HepG2 (cell line): ENCODE measurements around the gene IQSEC1. TPM values are rescaled to one million over a fixed set of nuclear protein-coding genes. Genes with fewer than 3 reads are reported as not detected.

Source experiments
- ATAC-seq: fragments of 200-7000 bp; cut with Tn5 transposase; 3 replicates; pipeline ENCODE4 v1.9.1; 2020; ENCODE audit warnings: mild to moderate bottlenecking, moderate library complexity
- BruUV-seq: library from RNA; stranded (reverse); fragments of 400-500 nt; replicated peaks from 2 replicates; lab custom pipeline; 2021; lab: Mats Ljungman, UMichigan
- CTCF ChIA-PET: fragments of 300-600 bp; formaldehyde crosslinking; extraction: SDS; loops from one replicate; lab custom pipeline; 2021; ENCODE audit warnings: low total read pairs, inconsistent platforms, low intra/inter-chr PET ratio; lab: Yijun Ruan, JAX
- POLR2A ChIA-PET: fragments of 350-600 bp; sonication (Branson Sonifier 250); formaldehyde crosslinking; loops from one replicate; lab custom pipeline; 2020; ENCODE audit warnings: antibody characterized with exemption, inconsistent platforms; lab: Yijun Ruan, JAX
- DNase-seq: peaks from one replicate; pipeline ENCODE4 v3.0.0-alpha.2; 2015; ENCODE audit warnings: low spot score
- FAIRE-seq: peaks from 3 replicates; lab custom pipeline; 2011; peaks lifted over from hg19 to GRCh38; lab: Jason Lieb, UNC
- H2AFZ ChIP-seq: one replicate; pipeline ENCODE4 v1.6.1; 2011; ENCODE audit warnings: low read length, inconsistent platforms
- H3K27ac ChIP-seq: fragments of 300-600 bp; 3 replicates; pipeline ENCODE4 v1.8.0; 2011; ENCODE audit warnings: mixed run types, mild to moderate bottlenecking, mixed read lengths, low read length, inconsistent platforms; ENCODE audit not compliant: insufficient read depth; ENCODE audit errors: extremely low read length
- H3K27me3 ChIP-seq, 2 experiments: fragments of 200-600 bp in 1 of 2; 2 replicates in 1 of 2; 3 replicates in 1 of 2; pipeline versions ENCODE4 v1.6.0 to v1.8.0; 2011; ENCODE audit warnings: low read length in 2 of 2, mild to moderate bottlenecking in 2 of 2, moderate library complexity in 2 of 2, inconsistent platforms in 1 of 2; ENCODE audit not compliant: insufficient read depth in 2 of 2, control insufficient read depth in 1 of 2
- H3K36me3 ChIP-seq, 2 experiments: fragments of 200-600 bp in 1 of 2; replicated peaks in 1 of 2; 2 replicates in 1 of 2; 3 replicates in 1 of 2; pipeline versions ENCODE4 v1.5.1 to v1.8.0; 2011; ENCODE audit warnings: low read length in 2 of 2, inconsistent platforms in 1 of 2; ENCODE audit not compliant: insufficient read depth in 2 of 2, control insufficient read depth in 1 of 2
- H3K4me1 ChIP-seq: 2 replicates; pipeline ENCODE4 v1.5.1; 2012; ENCODE audit warnings: low read length, inconsistent platforms; ENCODE audit not compliant: insufficient read depth
- H3K4me2 ChIP-seq: 2 replicates; pipeline ENCODE4 v1.6.0; 2011; ENCODE audit warnings: low read depth, low read length, inconsistent platforms
- H3K4me3 ChIP-seq, 3 experiments: fragments of 200-600 bp in 1 of 3; sonication (generic), shearing (Covaris generic) in 1 of 3; replicated peaks in 1 of 3; 2 replicates each; pipeline ENCODE4 v1.5.1; 2011 to 2016; ENCODE audit warnings: low read length in 3 of 3, inconsistent platforms in 2 of 3, low read depth in 2 of 3, mild to moderate bottlenecking in 2 of 3, control low read depth in 1 of 3, mixed read lengths in 1 of 3; ENCODE audit not compliant: insufficient read depth in 1 of 3
- H3K79me2 ChIP-seq: one replicate; pipeline ENCODE4 v1.6.1; 2011; ENCODE audit warnings: low read length, inconsistent platforms; ENCODE audit not compliant: insufficient read depth
- H3K9ac ChIP-seq: 2 replicates; pipeline ENCODE4 v1.6.0; 2011; ENCODE audit warnings: mild to moderate bottlenecking, low read depth, low read length, inconsistent platforms; ENCODE audit not compliant: insufficient read depth
- H3K9me3 ChIP-seq: 2 replicates; pipeline ENCODE4 v1.5.1; 2012; ENCODE audit warnings: mild to moderate bottlenecking, low read length
- H4K20me1 ChIP-seq: 2 replicates; pipeline ENCODE4 v1.6.0; 2011; ENCODE audit warnings: inconsistent platforms, mild to moderate bottlenecking, low read length, moderate library complexity; ENCODE audit not compliant: insufficient read depth
- AGO2 ChIP-seq: fragments of 200-400 bp; formaldehyde crosslinking; optimal IDR thresholded peaks from 2 replicates; pipeline ENCODE3; 2017; ENCODE audit warnings: mild to moderate bottlenecking, low read depth, low read length, moderate library complexity
- CHD4 ChIP-seq: fragments of 200-600 bp; sonication (generic); IDR thresholded peaks from 2 replicates; pipeline ENCODE4 v1.7.0; 2017; ENCODE audit warnings: mild to moderate bottlenecking, low read length, borderline replicate concordance
- TBX2 ChIP-seq: sonication (generic); formaldehyde crosslinking; IDR thresholded peaks from 2 replicates; pipeline ENCODE4 v1.5.0; 2020; ENCODE audit warnings: missing genetic modification reagents, mild to moderate bottlenecking, borderline replicate concordance
- ZFX ChIP-seq: sonication (generic); formaldehyde crosslinking; IDR thresholded peaks from 2 replicates; pipeline ENCODE4 v1.4.0; 2020; ENCODE audit warnings: mild to moderate bottlenecking, low read depth, missing genetic modification reagents, moderate library complexity
- ZNF383 ChIP-seq: sonication (generic); formaldehyde crosslinking; IDR thresholded peaks from 2 replicates; pipeline ENCODE4 v1.4.0; 2020; ENCODE audit warnings: missing genetic modification reagents, mild to moderate bottlenecking, borderline replicate concordance
- ZNF761 ChIP-seq: sonication (generic); formaldehyde crosslinking; conservative IDR thresholded peaks from 2 replicates; pipeline ENCODE4 v1.4.0; 2020; ENCODE audit warnings: mild to moderate bottlenecking, missing genetic modification reagents
- ZNF776 ChIP-seq: sonication (generic); formaldehyde crosslinking; IDR thresholded peaks from 2 replicates; pipeline ENCODE4 v1.4.0; 2020; ENCODE audit warnings: mild to moderate bottlenecking, missing genetic modification reagents
- WGBS: methylation state at CpG from one replicate; pipeline ENCODE4 v1.1.6; 2017; ENCODE audit warnings: low lambda C conversion rate; 5-methylcytosine and 5-hydroxymethylcytosine counted together
- in situ Hi-C: cut with HindIII; loops from 2 replicates; pipeline ENCODE4 v1.10.0; 2017; ENCODE audit warnings: low pct_unique_long_range_greater_than_20kb; ENCODE audit not compliant: extremely low pct_ligation_motif_present
- intact Hi-C: fragments of 100-400 bp; cut with micrococcal nuclease; formaldehyde crosslinking; loops from one replicate; pipeline ENCODE4 v1.10.0; 2022; ENCODE audit not compliant: unreplicated experiment
- polyA plus RNA-seq, 8 experiments: library from polyadenylated mRNA; depleted of rRNA in 3 of 8; stranded (reverse) in 7 of 8; unstranded in 1 of 8; fragments of >200 nt; fragmentation: Illumina TruSeq in 4 of 8; extraction: Trizol in 4 of 8; gene quantifications; 2 replicates each; pipeline versions ENCODE4 v1.2.1 to v1.2.3, GENCODE V29; 2011 to 2016; ENCODE audit warnings: low read depth in 4 of 8, missing spikeins in 1 of 8, mixed read lengths in 1 of 8; ENCODE audit not compliant: insufficient read depth in 1 of 8
- total RNA-seq, 5 experiments: library from RNA; depleted of rRNA; stranded (reverse); fragments of >200 nt; fragmentation: Illumina TruSeq; extraction: Trizol; gene quantifications; 2 replicates each; pipeline ENCODE4 v1.2.3, GENCODE V29; 2016; ENCODE audit warnings: low read depth in 1 of 5
- TF ChIP-seq, protein P1 (sequence below): sonication (generic); formaldehyde crosslinking; IDR thresholded peaks from 2 replicates; pipeline ENCODE4 v1.5.1; 2020; ENCODE audit warnings: mild to moderate bottlenecking, missing genetic modification reagents, borderline replicate concordance
- TF ChIP-seq, protein P2 (sequence below): sonication (generic); formaldehyde crosslinking; IDR thresholded peaks from 2 replicates; pipeline ENCODE4 v1.4.0; 2020; ENCODE audit warnings: missing genetic modification reagents
- TF ChIP-seq, protein P3 (sequence below): sonication (generic); formaldehyde crosslinking; conservative IDR thresholded peaks from 2 replicates; pipeline ENCODE4 v1.4.0; 2020; ENCODE audit warnings: mild to moderate bottlenecking, missing genetic modification reagents, moderate library complexity
- TF ChIP-seq, protein P4 (sequence below), 2 experiments: sonication (generic) in 1 of 2; formaldehyde crosslinking in 1 of 2; IDR thresholded peaks; 2 replicates each; pipeline versions ENCODE4 v1.4.0 to v1.6.1; 2016 to 2020; ENCODE audit warnings: borderline replicate concordance in 1 of 2, low read depth in 1 of 2, mild to moderate bottlenecking in 1 of 2, missing genetic modification reagents in 1 of 2

The IQSEC1 gene
- total and polyA plus RNA-seq, 2 of the 13 experiments (the other 11 are each of a cell fraction or from before 2014, with no cell fraction given), result 17.4 to 20.2 TPM

DNA sequence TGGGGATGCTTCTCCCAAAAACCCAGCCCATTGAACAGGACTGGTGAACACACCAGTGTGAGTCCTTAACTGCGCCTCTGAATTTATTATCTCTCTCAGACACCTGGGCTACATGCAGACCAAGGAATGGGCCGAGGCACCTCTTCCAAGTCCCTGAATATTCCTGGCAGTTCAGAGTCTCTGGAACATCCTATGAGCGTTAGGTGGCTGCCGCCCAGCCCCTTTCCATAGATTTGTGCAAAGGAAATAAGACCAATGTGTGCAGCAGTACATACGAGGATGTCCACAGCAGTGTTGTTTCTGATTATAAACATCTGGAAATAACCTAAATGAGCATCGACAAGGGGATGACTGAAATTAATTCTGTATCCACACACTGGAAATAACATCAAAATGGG is 127.0 kb downstream of the IQSEC1 start (continued):
- TF ChIP-seq CHD4, result no peak
- TF ChIP-seq, protein P1, sequence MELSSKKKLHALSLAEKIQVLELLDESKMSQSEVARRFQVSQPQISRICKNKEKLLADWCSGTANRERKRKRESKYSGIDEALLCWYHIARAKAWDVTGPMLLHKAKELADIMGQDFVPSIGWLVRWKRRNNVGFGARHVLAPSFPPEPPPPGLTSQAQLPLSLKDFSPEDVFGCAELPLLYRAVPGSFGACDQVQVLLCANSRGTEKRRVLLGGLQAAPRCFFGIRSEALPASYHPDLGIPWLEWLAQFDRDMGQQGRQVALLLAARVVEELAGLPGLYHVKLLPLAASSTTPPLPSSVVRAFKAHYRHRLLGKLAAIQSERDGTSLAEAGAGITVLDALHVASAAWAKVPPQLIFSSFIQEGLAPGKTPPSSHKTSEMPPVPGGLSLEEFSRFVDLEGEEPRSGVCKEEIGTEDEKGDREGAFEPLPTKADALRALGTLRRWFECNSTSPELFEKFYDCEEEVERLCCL, result no peak

DNA sequence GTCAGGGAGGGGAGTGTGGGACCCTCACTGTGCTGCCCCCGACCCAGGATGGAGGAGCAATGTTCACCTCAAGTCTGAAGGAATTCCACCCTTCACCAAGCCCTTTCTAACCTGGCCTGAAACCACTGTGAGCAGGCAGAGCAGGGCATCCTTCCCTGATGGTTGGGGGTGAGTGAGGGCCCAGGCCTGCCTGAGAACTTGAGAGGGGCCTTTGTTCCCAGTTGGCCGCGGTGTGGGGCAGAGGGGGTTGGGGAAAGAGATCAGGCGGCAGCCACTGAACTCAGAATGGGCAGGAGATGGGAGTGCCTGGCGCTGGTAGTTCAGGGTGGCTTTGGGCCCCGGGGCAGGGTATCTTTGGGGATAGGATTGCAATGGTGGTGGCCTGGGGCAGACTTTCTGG is 128.4 kb downstream of the IQSEC1 start:
- peaks cover 22% of the 10 kb centered on the region for H3K4me1 ChIP-seq
- WGBS, result 92% methylated on average over 5 of the region's 6 CpGs
- H3K9me3 ChIP-seq, result no peaks in the 10 kb centered on the region
- H2AFZ ChIP-seq, result no peak overlapping the region
- peaks cover 21 to 38% of the 10 kb centered on the region in 2 experiments for H3K36me3 ChIP-seq
- H3K4me3 ChIP-seq, result no peak overlapping the region
- H3K27ac ChIP-seq, result no peak overlapping the region
- peaks cover 34% of the 10 kb centered on the region for H3K79me2 ChIP-seq
- POLR2A ChIA-PET, result no interaction called here
- no TSS peak for BruUV-seq
- no peak overlapping the region for H3K4me2 ChIP-seq
- intact Hi-C loops, result loop anchor here (5.0 kb wide), 1 partner anchor 37 kb away; no protein-coding TSS in a partner anchor
- DNase-seq (no peak), ATAC-seq (no peak), FAIRE-seq (no peak)
- no peak overlapping the region for H3K9ac ChIP-seq
- CTCF ChIA-PET, result no interaction called here
- H3K27me3 ChIP-seq, result no peaks in the 10 kb centered on the region
- in situ Hi-C loops, result no loop called here
- H4K20me1 ChIP-seq, result peaks cover 56% of the 10 kb centered on the region
- peak; percentile 60 for TF ChIP-seq AGO2
- no peak for TF ChIP-seq ZFX
- TF ChIP-seq, protein P2, sequence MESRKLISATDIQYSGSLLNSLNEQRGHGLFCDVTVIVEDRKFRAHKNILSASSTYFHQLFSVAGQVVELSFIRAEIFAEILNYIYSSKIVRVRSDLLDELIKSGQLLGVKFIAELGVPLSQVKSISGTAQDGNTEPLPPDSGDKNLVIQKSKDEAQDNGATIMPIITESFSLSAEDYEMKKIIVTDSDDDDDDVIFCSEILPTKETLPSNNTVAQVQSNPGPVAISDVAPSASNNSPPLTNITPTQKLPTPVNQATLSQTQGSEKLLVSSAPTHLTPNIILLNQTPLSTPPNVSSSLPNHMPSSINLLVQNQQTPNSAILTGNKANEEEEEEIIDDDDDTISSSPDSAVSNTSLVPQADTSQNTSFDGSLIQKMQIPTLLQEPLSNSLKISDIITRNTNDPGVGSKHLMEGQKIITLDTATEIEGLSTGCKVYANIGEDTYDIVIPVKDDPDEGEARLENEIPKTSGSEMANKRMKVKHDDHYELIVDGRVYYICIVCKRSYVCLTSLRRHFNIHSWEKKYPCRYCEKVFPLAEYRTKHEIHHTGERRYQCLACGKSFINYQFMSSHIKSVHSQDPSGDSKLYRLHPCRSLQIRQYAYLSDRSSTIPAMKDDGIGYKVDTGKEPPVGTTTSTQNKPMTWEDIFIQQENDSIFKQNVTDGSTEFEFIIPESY (CRISPR knock-in tag), result peak; percentile 59; the same call in 1 of the 2 replicates
- no peak for TF ChIP-seq ZNF761 (CRISPR knock-in tag)
- TF ChIP-seq ZNF383 (CRISPR knock-in tag), result no peak
- TF ChIP-seq TBX2 (CRISPR knock-in tag), result no peak
- TF ChIP-seq, protein P3, sequence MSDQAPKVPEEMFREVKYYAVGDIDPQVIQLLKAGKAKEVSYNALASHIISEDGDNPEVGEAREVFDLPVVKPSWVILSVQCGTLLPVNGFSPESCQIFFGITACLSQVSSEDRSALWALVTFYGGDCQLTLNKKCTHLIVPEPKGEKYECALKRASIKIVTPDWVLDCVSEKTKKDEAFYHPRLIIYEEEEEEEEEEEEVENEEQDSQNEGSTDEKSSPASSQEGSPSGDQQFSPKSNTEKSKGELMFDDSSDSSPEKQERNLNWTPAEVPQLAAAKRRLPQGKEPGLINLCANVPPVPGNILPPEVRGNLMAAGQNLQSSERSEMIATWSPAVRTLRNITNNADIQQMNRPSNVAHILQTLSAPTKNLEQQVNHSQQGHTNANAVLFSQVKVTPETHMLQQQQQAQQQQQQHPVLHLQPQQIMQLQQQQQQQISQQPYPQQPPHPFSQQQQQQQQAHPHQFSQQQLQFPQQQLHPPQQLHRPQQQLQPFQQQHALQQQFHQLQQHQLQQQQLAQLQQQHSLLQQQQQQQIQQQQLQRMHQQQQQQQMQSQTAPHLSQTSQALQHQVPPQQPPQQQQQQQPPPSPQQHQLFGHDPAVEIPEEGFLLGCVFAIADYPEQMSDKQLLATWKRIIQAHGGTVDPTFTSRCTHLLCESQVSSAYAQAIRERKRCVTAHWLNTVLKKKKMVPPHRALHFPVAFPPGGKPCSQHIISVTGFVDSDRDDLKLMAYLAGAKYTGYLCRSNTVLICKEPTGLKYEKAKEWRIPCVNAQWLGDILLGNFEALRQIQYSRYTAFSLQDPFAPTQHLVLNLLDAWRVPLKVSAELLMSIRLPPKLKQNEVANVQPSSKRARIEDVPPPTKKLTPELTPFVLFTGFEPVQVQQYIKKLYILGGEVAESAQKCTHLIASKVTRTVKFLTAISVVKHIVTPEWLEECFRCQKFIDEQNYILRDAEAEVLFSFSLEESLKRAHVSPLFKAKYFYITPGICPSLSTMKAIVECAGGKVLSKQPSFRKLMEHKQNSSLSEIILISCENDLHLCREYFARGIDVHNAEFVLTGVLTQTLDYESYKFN, result no peak
- TF ChIP-seq ZNF776 (CRISPR knock-in tag), result no peak
- TF ChIP-seq, protein P4, sequence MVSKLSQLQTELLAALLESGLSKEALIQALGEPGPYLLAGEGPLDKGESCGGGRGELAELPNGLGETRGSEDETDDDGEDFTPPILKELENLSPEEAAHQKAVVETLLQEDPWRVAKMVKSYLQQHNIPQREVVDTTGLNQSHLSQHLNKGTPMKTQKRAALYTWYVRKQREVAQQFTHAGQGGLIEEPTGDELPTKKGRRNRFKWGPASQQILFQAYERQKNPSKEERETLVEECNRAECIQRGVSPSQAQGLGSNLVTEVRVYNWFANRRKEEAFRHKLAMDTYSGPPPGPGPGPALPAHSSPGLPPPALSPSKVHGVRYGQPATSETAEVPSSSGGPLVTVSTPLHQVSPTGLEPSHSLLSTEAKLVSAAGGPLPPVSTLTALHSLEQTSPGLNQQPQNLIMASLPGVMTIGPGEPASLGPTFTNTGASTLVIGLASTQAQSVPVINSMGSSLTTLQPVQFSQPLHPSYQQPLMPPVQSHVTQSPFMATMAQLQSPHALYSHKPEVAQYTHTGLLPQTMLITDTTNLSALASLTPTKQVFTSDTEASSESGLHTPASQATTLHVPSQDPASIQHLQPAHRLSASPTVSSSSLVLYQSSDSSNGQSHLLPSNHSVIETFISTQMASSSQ (IDR thresholded peaks at IDR 0.05; ENCODE audit: low read depth), result no peak
- TF ChIP-seq, protein P4 (CRISPR knock-in tag; IDR thresholded peaks at IDR 0.05; ENCODE audit: borderline replicate concordance), result no peak
